ENCODE measurements around the gene PHTF2.

Gene PHTF2

DNA sequence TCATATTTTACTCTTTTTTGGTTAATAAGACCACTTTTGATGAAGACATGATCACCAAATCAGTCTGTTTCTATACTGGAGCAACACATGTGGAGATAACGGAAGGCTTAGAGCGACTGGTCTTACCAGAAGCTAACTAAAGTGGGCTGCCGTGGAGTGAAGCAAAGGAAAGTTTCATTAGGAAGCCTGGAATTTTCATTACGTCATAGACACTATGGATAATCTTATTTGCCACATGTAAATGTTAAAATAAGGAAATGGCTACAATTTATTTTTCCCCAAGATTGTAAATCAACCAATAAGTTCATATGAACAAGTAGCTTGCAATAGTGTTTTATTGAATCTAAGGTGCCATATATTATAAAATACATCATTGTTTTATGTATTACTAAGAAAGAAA, 185.4 kb downstream of the PHTF2 start:
- no peaks in the 10 kb centered on the region for H3K4me1 ChIP-seq (ENCODE audit: insufficient read depth, low read length, severe bottlenecking)
- no peaks in the 10 kb centered on the region for H3K27me3 ChIP-seq (ENCODE audit: insufficient read depth, low read length)
- H4K20me1 ChIP-seq (ENCODE audit: insufficient read depth, low read length), result no peaks in the 10 kb centered on the region
- no peak overlapping the region for H2AFZ ChIP-seq (ENCODE audit: low read length)
- TF ChIP-seq EZH2 (IDR thresholded peaks at IDR 0.05; ENCODE audit: borderline replicate concordance, low read length), result no peak
- TF ChIP-seq, protein P1, sequence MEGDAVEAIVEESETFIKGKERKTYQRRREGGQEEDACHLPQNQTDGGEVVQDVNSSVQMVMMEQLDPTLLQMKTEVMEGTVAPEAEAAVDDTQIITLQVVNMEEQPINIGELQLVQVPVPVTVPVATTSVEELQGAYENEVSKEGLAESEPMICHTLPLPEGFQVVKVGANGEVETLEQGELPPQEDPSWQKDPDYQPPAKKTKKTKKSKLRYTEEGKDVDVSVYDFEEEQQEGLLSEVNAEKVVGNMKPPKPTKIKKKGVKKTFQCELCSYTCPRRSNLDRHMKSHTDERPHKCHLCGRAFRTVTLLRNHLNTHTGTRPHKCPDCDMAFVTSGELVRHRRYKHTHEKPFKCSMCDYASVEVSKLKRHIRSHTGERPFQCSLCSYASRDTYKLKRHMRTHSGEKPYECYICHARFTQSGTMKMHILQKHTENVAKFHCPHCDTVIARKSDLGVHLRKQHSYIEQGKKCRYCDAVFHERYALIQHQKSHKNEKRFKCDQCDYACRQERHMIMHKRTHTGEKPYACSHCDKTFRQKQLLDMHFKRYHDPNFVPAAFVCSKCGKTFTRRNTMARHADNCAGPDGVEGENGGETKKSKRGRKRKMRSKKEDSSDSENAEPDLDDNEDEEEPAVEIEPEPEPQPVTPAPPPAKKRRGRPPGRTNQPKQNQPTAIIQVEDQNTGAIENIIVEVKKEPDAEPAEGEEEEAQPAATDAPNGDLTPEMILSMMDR (IDR thresholded peaks at IDR 0.05; ENCODE audit: low read length), result no peak
- H3K27ac ChIP-seq (ENCODE audit: low read depth, low read length, poor library complexity, severe bottlenecking), result no peak overlapping the region
- no peaks in the 10 kb centered on the region for H3F3A ChIP-seq (ENCODE audit: insufficient read depth, low read length)
- no peaks in the 10 kb centered on the region for H3K9me2 ChIP-seq (ENCODE audit: low read depth, low read length)
- H3K9me3 ChIP-seq (ENCODE audit: low read length), result no peaks in the 10 kb centered on the region
- no peak overlapping the region for H3K9ac ChIP-seq (ENCODE audit: low read length)
- H3K79me2 ChIP-seq (ENCODE audit: insufficient read depth, low read length), result no peaks in the 10 kb centered on the region
- no peak overlapping the region for H3K4me2 ChIP-seq (ENCODE audit: low read length)
- no peaks in the 10 kb centered on the region for H3K36me3 ChIP-seq (ENCODE audit: insufficient read depth, low read length)
- H3K4me3 ChIP-seq (ENCODE audit: low read depth, low read length, poor library complexity, severe bottlenecking), result no peak overlapping the region

DNA sequence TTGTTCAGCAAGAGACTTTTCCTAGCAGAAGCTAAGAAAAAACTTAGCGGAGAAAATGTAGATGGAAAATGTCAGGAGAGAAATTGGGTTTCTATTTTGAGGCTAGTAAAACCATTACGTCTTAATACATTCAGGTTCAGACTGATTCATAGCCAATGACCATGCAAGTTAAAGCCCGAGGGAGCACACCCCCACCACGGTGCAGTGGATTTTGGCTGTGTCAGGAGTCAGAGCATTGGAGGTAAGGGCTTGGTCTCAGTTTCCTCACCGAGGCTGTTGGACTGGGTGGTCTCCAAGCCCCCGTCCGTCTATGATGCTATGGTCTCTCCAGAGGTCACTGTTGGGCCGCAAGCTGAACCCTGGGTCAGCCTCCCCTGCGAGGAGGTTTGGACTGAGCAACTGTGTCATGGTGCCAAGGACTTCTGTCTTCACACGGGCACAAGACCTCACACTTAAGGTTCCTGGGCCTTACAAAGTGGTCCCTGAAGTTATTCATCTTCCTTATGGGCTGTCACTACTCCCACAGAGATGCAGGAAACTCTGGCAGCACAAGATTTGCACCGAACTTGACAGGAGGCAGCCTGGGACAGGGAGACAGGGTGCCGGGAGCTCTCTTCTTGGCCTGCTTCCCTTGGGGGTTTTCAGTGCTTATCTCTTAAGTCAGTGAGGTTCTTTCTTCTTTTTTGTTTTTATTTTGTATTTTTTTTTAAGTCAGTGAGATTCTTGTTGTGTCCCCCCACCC, 186.8 kb downstream of the PHTF2 start:
- no peak overlapping the region for H3K9ac ChIP-seq (ENCODE audit: low read length)
- H3K79me2 ChIP-seq (ENCODE audit: insufficient read depth, low read length), result no peaks in the 10 kb centered on the region
- H3K4me2 ChIP-seq (ENCODE audit: low read length), result no peak overlapping the region

DNA sequence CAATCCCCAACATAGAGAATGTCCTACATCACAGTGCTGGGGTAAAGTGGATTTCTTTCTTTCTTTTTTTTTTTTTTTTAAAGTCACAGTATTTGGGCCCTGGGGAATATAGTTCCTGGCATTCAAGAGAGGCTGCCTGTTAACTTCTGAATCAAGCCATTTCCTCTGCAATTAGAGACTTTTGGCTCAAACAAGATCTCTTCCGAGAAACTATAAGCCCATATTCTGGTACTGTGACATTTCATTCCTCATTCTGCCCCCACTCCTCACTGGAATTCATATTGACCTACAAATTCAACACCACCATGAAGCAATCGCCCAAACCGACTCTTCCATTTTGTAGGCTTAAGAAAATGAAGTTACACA, 187.4 kb downstream of the PHTF2 start:
- H3K9me3 ChIP-seq (ENCODE audit: low read length), result no peaks in the 10 kb centered on the region
- no peak overlapping the region for H3K4me2 ChIP-seq (ENCODE audit: low read length)
- H3K79me2 ChIP-seq (ENCODE audit: insufficient read depth, low read length), result no peaks in the 10 kb centered on the region
- no peak overlapping the region for H3K4me3 ChIP-seq (ENCODE audit: low read depth, low read length, poor library complexity, severe bottlenecking)
- H3F3A ChIP-seq (ENCODE audit: insufficient read depth, low read length), result no peaks in the 10 kb centered on the region
- H3K4me1 ChIP-seq (ENCODE audit: insufficient read depth, low read length, severe bottlenecking), result peaks cover 9% of the 10 kb centered on the region
- no peak overlapping the region for H3K9ac ChIP-seq (ENCODE audit: low read length)
- no peak for TF ChIP-seq EZH2 (IDR thresholded peaks at IDR 0.05; ENCODE audit: borderline replicate concordance, low read length)
- TF ChIP-seq, protein P1 (IDR thresholded peaks at IDR 0.05; ENCODE audit: low read length), result no peak
- H4K20me1 ChIP-seq (ENCODE audit: insufficient read depth, low read length), result no peaks in the 10 kb centered on the region
- no peaks in the 10 kb centered on the region for H3K9me2 ChIP-seq (ENCODE audit: low read depth, low read length)
- no peaks in the 10 kb centered on the region for H3K36me3 ChIP-seq (ENCODE audit: insufficient read depth, low read length)
- no peak overlapping the region for H2AFZ ChIP-seq (ENCODE audit: low read length)
- no peak overlapping the region for H3K27ac ChIP-seq (ENCODE audit: low read depth, low read length, poor library complexity, severe bottlenecking)
- H3K27me3 ChIP-seq (ENCODE audit: insufficient read depth, low read length), result no peaks in the 10 kb centered on the region; the same call in 1 of the 2 replicates

More for the DNA sequence above, 186.8 kb downstream of the PHTF2 start:
- Histone ChIP-seq H3K9me2 (ENCODE audit: low read depth, low read length) (no peaks in the 10 kb centered on the region), H3K36me3 (ENCODE audit: insufficient read depth, low read length) (no peaks in the 10 kb centered on the region), H3K4me3 (ENCODE audit: low read depth, low read length, poor library complexity, severe bottlenecking) (no peak overlapping the region), H3F3A (ENCODE audit: insufficient read depth, low read length) (no peaks in the 10 kb centered on the region), H3K27ac (ENCODE audit: low read depth, low read length, poor library complexity, severe bottlenecking) (no peak overlapping the region), H3K4me1 (ENCODE audit: insufficient read depth, low read length, severe bottlenecking) (peaks cover 8% of the 10 kb centered on the region), H4K20me1 (ENCODE audit: insufficient read depth, low read length) (no peaks in the 10 kb centered on the region), H3K27me3 (ENCODE audit: insufficient read depth, low read length) (no peaks in the 10 kb centered on the region; the same call in 1 of the 2 replicates), H2AFZ (ENCODE audit: low read length) (no peak overlapping the region), H3K9me3 (ENCODE audit: low read length) (no peaks in the 10 kb centered on the region)
- TF ChIP-seq, protein P1 (IDR thresholded peaks at IDR 0.05; ENCODE audit: low read length), result no peak
- TF ChIP-seq EZH2 (IDR thresholded peaks at IDR 0.05; ENCODE audit: borderline replicate concordance, low read length), result no peak
